ENCODE results near the gene FCHSD1. TPM values are rescaled to one million over a fixed set of nuclear protein-coding genes. Genes with fewer than 3 reads are reported as not detected.

The FCHSD1 gene
- polyA plus RNA-seq, 3 donors = 3.0 to 73.3 (median 3.4) TPM

GRCh38 chr5:141640051-141640415, 11.2 kb downstream of the FCHSD1 start:
- peaks cover 27 to 44% of the 10 kb centered on the region in 2 donors for H3K4me1 ChIP-seq (ENCODE audit: control insufficient read depth in 1 of 2, insufficient read depth in 2 of 2, low read length in 2 of 2)
- H3K27me3 Mint-ChIP-seq (ENCODE audit: low read depth in 3 of 3) = peaks cover 0 to 2% (median 0%) of the 10 kb centered on the region in 3 donors
- H3K27me3 ChIP-seq (ENCODE audit: control insufficient read depth in 2 of 2, insufficient read depth in 2 of 2, low read length in 2 of 2) = no peaks in the 10 kb centered on the region
- H3K4me2 ChIP-seq (replicated peaks; ENCODE audit: extremely low read depth, low read length, poor library complexity, severe bottlenecking) = no peak overlapping the region
- peaks cover 17% of the 10 kb centered on the region for H3K79me2 ChIP-seq (ENCODE audit: insufficient read depth, low read length)
- 91% methylated on average over 3 of the region's 3 CpGs for WGBS (ENCODE audit: insufficient coverage)
- intact Hi-C loops (cut with micrococcal nuclease) = no loop called here
- no peak overlapping the region for H2AFZ ChIP-seq (ENCODE audit: insufficient read depth, low read depth, low read length, poor library complexity, severe bottlenecking)
- no peak for DNase-seq
- H3K27ac ChIP-seq (ENCODE audit: low read depth in 1 of 2, low read length in 2 of 2) = no peak overlapping the region
- peaks cover 28% of the 10 kb centered on the region for H3K4me1 Mint-ChIP-seq
- H3K27ac Mint-ChIP-seq = no peak overlapping the region
- no peak overlapping the region for H3K4me3 Mint-ChIP-seq
- H3K36me3 Mint-ChIP-seq = peaks cover 32 to 42% of the 10 kb centered on the region in 2 donors
- H3K4me3 ChIP-seq (replicated peaks in 1 of 3; ENCODE audit: low read depth in 2 of 3, low read length in 3 of 3) = no peak overlapping the region
- peaks cover 0 to 2% (median 0%) of the 10 kb centered on the region in 7 donors for H3K9me3 Mint-ChIP-seq
- H3K9ac ChIP-seq (ENCODE audit: insufficient read depth, low read length, poor library complexity, severe bottlenecking) = no peak overlapping the region
- H3K9me3 ChIP-seq (replicated peaks in 1 of 2; ENCODE audit: control insufficient read depth in 1 of 2, insufficient read depth in 1 of 2, low read length in 2 of 2) = no peaks in the 10 kb centered on the region
- no peak for TF ChIP-seq CTCF (IDR thresholded peaks at IDR 0.05)
- H3K36me3 ChIP-seq (replicated peaks in 1 of 2; ENCODE audit: control insufficient read depth in 1 of 2, insufficient read depth in 2 of 2, low read length in 2 of 2) = peaks cover 18 to 35% of the 10 kb centered on the region in 2 donors
- peaks cover 17% of the 10 kb centered on the region for H4K20me1 ChIP-seq (ENCODE audit: insufficient read depth, low read length)

DNA sequence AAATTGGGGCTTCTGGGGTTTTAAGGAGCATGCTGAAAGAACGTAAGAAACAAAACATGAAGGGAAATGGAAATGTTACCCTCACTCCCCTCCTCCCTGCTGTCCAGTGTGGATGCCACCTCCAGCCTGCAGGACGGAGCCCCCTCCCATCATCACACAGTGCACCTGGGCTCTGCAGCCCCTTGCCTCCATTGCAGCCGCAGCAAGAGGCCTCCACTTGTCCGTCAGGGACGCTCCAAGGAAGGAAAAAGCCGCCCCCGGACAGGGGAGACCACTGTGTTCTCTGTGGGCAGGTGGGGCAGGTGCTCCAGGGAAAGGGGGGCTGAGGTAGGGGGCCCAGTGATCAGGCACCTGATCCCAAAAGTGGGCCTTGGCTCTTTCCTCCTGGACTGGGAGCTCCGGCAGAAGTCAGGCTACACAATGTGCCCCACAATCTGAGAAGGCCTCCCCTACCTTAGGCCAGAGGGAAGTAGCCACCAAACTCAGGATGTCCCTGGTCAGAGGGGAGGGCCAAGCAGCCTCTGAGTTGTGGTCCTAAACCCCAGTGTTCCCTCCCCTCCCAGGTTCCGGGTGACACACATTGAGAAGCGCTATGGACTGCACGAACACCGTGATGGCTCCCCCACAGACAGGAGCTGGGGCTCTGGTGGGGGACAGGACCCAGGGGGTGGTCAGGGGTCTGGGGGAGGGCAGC, 11.7 kb downstream of the FCHSD1 start:
- no peaks in the 10 kb centered on the region for H3K9me3 ChIP-seq (replicated peaks in 1 of 2; ENCODE audit: control insufficient read depth in 1 of 2, insufficient read depth in 1 of 2, low read length in 2 of 2)
- DNase-seq = no peak
- H3K27me3 ChIP-seq (ENCODE audit: control insufficient read depth in 2 of 2, insufficient read depth in 2 of 2, low read length in 2 of 2) = no peaks in the 10 kb centered on the region
- H3K27ac Mint-ChIP-seq = no peak overlapping the region
- no peak overlapping the region for H3K4me3 Mint-ChIP-seq
- TF ChIP-seq CTCF (IDR thresholded peaks at IDR 0.05) = no peak
- H3K4me2 ChIP-seq (replicated peaks; ENCODE audit: extremely low read depth, low read length, poor library complexity, severe bottlenecking) = no peak overlapping the region
- intact Hi-C loops (cut with micrococcal nuclease) = loop anchor here (5.0 kb wide), 2 partner anchors 47 to 117 kb away; no protein-coding TSS in a partner anchor
- no peak overlapping the region for H3K27ac ChIP-seq (ENCODE audit: low read depth in 1 of 2, low read length in 2 of 2)
- peaks cover 13 to 30% of the 10 kb centered on the region in 2 donors for H3K36me3 ChIP-seq (replicated peaks in 1 of 2; ENCODE audit: control insufficient read depth in 1 of 2, insufficient read depth in 2 of 2, low read length in 2 of 2)
- H3K36me3 Mint-ChIP-seq = peaks cover 27 to 39% of the 10 kb centered on the region in 2 donors
- H4K20me1 ChIP-seq (ENCODE audit: insufficient read depth, low read length) = peaks cover 22% of the 10 kb centered on the region
- H2AFZ ChIP-seq (ENCODE audit: insufficient read depth, low read depth, low read length, poor library complexity, severe bottlenecking) = no peak overlapping the region
- peaks cover 33% of the 10 kb centered on the region for H3K4me1 Mint-ChIP-seq
- peaks cover 0 to 4% (median 0%) of the 10 kb centered on the region in 3 donors for H3K27me3 Mint-ChIP-seq (ENCODE audit: low read depth in 3 of 3)
- 94% methylated on average over 5 of the region's 12 CpGs for WGBS (ENCODE audit: insufficient coverage)
- peaks cover 32 to 50% of the 10 kb centered on the region in 2 donors for H3K4me1 ChIP-seq (ENCODE audit: control insufficient read depth in 1 of 2, insufficient read depth in 2 of 2, low read length in 2 of 2)
- no peak overlapping the region for H3K4me3 ChIP-seq (replicated peaks in 1 of 3; ENCODE audit: low read depth in 2 of 3, low read length in 3 of 3)
- H3K79me2 ChIP-seq (ENCODE audit: insufficient read depth, low read length) = peaks cover 22% of the 10 kb centered on the region
- H3K9ac ChIP-seq (ENCODE audit: insufficient read depth, low read length, poor library complexity, severe bottlenecking) = no peak overlapping the region
- peaks cover 0 to 2% (median 0%) of the 10 kb centered on the region in 7 donors for H3K9me3 Mint-ChIP-seq
